HG03460 (cell line): Measurements from ENCODE around the gene ANGEL1.

Experiments
- ATAC-seq: cut with Tn5 transposase; IDR thresholded peaks from one replicate; pipeline ENCODE4 v1.9.1; 2021; ENCODE audit not compliant: unreplicated experiment

ANGEL1 gene

GRCh38 chr14:76820700-76821099 lies 8.0 kb upstream of the ANGEL1 start:
- ATAC-seq: no peak

- no peak for ATAC-seq
Measured at GRCh38 chr14:76814726-76815645, 2.3 kb upstream of the ANGEL1 start.

- peak; percentile 25 for ATAC-seq
Measured at GRCh38 chr14:76812093-76812421, 625 bp downstream of the ANGEL1 start.

GRCh38 chr14:76811561-76811960 lies 1.1 kb downstream of the ANGEL1 start:
- no peak for ATAC-seq

GRCh38 chr14:76810953-76811400 lies 1.7 kb downstream of the ANGEL1 start:
- no peak for ATAC-seq

DNA sequence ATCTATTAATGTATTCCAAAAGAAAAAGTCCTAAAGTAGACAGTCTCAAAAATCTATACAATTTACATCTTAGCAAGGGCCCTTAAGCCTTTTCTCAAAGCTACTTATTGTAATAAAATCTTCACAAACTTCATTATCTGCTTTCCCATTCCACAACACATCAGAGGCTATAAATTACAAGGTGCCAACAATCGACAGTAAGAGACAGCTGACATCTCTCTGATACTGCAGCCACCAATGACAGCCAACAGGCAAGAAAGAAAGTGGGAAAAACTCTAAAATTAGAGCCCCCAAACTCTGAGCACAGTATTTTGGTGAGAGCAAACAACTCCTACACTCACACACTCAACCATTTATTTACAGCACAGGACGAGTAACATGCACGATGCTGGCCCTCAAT lies 2.2 kb downstream of the ANGEL1 start:
- ATAC-seq: no peak

- ATAC-seq: no peak
Measured at GRCh38 chr14:76808990-76809389, 3.7 kb downstream of the ANGEL1 start.

GRCh38 chr14:76808011-76808410 lies 4.7 kb downstream of the ANGEL1 start:
- no peak for ATAC-seq

DNA sequence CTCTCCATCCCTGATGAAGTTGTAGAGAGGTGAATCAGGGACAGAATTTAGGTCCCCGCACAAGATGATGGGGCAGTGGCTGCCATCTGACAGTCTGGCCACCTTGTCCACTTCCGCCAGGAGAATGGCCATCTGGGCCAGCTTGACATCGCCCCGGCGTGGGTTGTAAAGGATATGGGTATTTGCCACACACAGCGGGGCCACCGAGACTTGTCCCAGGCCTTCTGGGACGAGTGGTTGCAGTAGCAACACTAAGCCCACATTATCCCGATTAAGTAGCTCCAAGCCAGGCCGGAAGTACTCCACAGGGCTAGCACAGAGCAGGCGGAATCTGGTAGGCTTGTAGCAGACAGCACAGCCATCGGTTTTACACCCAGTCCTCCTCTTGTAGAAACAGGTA lies 6.2 kb downstream of the ANGEL1 start:
- ATAC-seq: no peak

GRCh38 chr14:76793956-76794355 lies 18.7 kb downstream of the ANGEL1 start:
- no peak for ATAC-seq

DNA sequence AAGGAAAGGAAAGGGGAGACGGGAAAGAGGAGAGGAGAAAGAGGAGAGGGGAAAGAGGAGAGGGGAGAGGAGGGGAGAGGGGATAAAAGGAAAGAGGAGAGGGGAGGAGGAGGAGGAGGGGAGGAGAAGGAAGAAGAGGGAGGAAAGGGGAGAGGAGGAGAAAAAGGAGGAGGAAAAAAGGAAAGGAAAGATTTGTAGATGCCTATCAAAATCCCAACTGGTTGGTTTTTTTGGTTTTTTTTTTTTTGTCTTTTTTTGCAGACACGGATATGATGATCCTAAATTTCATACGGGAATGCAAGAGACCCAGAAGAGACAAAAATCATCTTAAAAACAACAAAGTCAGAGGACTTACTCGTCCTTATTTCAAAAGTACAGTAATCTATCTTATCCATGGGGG lies 19.4 kb downstream of the ANGEL1 start:
- ATAC-seq: no peak

- ATAC-seq: no peak
Measured at GRCh38 chr14:76792422-76792821, 20.3 kb downstream of the ANGEL1 start.

- ATAC-seq: no peak
Measured at GRCh38 chr14:76786601-76787000, 26.1 kb downstream of the ANGEL1 start.

DNA sequence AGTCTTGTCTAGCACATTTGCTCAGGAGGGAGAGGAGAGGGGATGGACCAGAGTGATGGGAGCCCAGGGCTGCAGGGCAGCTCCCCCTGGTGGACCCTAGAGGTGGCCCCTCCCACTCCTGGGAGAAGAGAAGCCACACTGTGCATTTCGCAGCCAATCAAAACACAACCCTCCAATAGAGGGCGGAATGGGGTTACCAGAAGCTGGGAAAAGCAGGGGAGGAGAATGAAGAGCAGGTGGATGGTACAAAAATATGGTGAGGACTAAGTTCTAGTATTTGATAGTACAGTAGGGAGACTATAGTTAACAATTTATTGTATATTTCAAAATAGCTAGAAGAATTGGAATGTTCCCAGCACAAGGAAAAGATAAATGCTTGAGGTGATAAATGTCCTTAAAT lies 27.8 kb downstream of the ANGEL1 start:
- peak; percentile 78 for ATAC-seq

- no peak for ATAC-seq
Measured at GRCh38 chr14:76784266-76784874, 28.3 kb downstream of the ANGEL1 start.

- no peak for ATAC-seq
Measured at GRCh38 chr14:76782885-76783566, 29.7 kb downstream of the ANGEL1 start.

DNA sequence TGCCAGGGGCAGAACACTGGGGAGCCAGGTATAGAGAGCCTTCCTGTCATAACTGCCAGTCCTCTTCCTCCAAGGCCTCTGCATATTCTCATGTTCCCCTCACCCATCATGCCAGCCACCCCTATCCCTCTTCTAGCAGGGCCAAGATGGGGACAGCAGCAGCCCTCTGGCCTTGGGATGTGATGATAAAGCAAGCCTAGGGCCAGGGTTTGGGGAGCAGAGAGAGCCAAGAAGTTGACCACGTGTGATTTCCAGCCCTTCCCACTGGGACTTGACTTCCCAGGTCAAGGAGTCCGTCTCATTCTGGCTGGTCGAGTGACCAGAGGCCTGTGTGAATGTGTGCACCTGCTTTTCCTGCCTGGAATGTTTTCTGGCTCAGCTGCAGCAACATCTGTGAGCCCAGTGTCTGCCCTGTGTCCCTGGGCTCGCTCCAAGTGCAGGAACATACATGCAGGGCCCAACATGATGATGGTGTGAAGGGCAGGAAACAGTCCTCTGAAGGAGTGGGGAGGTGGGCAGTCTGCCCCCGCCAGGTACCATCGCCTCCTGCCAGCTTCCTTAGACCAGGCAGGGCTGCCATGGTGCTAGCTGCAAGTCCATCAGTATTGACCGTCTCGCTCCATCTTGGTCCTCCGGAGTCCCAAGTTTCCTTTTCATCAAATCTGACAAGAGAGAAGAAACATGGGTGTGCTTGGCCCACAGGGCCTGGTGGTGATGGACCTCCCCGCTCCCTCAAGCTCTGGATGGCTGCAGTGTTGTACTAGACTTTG lies 30.4 kb downstream of the ANGEL1 start:
- ATAC-seq: no peak

GRCh38 chr14:76781648-76782051 lies 31.0 kb downstream of the ANGEL1 start:
- ATAC-seq: no peak

DNA sequence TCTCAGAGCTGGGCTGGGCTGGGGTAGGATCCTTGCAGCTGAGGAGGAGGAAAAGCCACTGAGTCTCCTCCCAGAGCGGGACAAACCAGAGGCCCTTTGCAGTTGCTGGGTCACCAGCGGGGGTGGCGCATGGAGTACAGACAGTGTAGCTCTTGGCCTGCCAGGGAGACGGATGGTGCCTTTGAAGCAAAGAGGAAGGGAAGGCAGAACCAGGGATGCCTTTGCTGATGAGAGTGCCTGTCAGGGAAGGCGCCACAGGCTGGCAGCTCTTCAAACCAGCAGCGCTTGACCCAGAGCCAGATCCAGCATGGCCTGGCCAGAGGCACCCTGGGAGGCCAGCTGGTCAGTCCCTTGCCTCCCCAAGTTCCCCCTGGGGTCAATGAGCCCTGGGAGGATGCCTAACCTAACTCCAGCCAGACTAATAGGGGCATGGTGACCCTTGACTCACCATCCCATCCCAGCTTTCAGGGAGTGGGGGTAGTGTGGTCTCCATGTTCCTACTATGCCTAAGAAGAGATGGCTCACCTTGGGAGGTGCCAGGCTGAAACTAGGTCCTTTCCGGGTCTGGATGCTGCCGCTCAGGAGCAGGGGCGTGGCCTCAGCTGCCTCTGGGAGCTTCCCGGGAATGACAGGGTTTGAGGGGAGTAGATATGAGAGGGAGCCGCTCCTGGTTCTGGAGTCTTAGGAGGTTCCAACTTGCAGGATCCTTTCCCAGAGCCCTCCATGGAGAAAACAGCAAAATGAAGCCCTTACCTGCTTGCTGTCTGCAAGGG lies 31.6 kb downstream of the ANGEL1 start:
- no peak for ATAC-seq

DNA sequence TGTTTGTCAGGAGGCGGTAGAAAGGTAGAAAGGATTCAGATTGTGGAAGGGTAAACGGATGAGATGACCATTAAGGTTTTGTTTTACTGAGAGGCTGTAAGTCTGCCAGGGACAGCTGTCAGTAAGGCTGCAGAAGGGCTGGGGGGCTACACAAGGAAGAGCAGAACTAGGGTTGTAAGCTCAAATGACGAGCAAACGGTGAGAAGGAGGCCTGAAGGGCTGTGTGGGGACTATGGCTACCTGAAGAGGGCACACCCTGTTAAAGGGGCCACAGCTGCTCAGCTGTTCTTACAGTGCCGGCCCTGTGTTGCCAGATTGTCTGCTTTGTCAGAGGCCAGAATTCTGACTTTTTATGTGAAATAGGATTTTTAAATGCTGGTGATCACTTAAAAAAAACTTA lies 32.3 kb downstream of the ANGEL1 start:
- ATAC-seq: no peak

GRCh38 chr14:76780058-76780345 lies 32.7 kb downstream of the ANGEL1 start:
- no peak for ATAC-seq
